ENCODE results near the gene SDCBP2.
A peak's percentile ranks its signal among the peaks of the same experiment; 100 is the strongest.

SDCBP2 gene

GRCh38 chr20:1272368-1273100 is 56.4 kb downstream of the SDCBP2 start:
- DNase-seq (ENCODE audit: low read depth) = no peak

GRCh38 chr20:1269850-1270249 is 59.1 kb downstream of the SDCBP2 start:
- DNase-seq (ENCODE audit: low read depth) = no peak

- DNase-seq (ENCODE audit: low read depth) = no peak
Measured at GRCh38 chr20:1269235-1269634, 59.7 kb downstream of the SDCBP2 start.

GRCh38 chr20:1267809-1268374 is 61.0 kb downstream of the SDCBP2 start:
- DNase-seq (ENCODE audit: low read depth) = no peak

- no peak for DNase-seq (ENCODE audit: low read depth)
Measured at GRCh38 chr20:1267161-1267560, 61.8 kb downstream of the SDCBP2 start.

- DNase-seq (ENCODE audit: low read depth) = peak; percentile 73
Measured at GRCh38 chr20:1266167-1266973, 62.6 kb downstream of the SDCBP2 start, which contains the start of gene SNPH. SNPH (plus strand) TSS chr20:1266294; CDS start chr20:1296240, 29,946 bp downstream.

GRCh38 chr20:1265916-1266166 is 63.1 kb downstream of the SDCBP2 start:
- no peak for DNase-seq (ENCODE audit: low read depth)

GRCh38 chr20:1265226-1265915 is 63.6 kb downstream of the SDCBP2 start:
- peak; percentile 74 for DNase-seq (ENCODE audit: low read depth)

GRCh38 chr20:1264727-1265126 is 64.2 kb downstream of the SDCBP2 start:
- no peak for DNase-seq (ENCODE audit: low read depth)

GRCh38 chr20:1263853-1264252 is 65.1 kb downstream of the SDCBP2 start:
- peak; percentile 28 for DNase-seq (ENCODE audit: low read depth)

Data from amniotic epithelial cell (primary cell).